Inferior parietal cortex (tissue), 1 donor: Measurements from ENCODE around the gene PMEPA1.

Source experiments
- DNase-seq: peaks from one replicate; pipeline ENCODE4 v3.0.0-alpha.2; 2016; ENCODE audit errors: extremely low spot score

Gene PMEPA1

GRCh38 chr20:57609842-57610167 lies 100.0 kb downstream of the PMEPA1 start:
- DNase-seq: no peak

- no peak for DNase-seq
Observed at GRCh38 chr20:57609086-57609841, 100.6 kb downstream of the PMEPA1 start.

- no peak for DNase-seq
Observed at GRCh38 chr20:57608516-57608915, 101.3 kb downstream of the PMEPA1 start.

- no peak for DNase-seq
Observed at GRCh38 chr20:57605878-57606277, 103.9 kb downstream of the PMEPA1 start.

GRCh38 chr20:57605045-57605444 lies 104.8 kb downstream of the PMEPA1 start:
- no peak for DNase-seq

- DNase-seq: no peak
Observed at GRCh38 chr20:57603120-57603519, 106.7 kb downstream of the PMEPA1 start.

GRCh38 chr20:57601737-57602136 lies 108.1 kb downstream of the PMEPA1 start:
- DNase-seq: no peak

- no peak for DNase-seq
Observed at GRCh38 chr20:57601211-57601570, 108.6 kb downstream of the PMEPA1 start.

- DNase-seq: no peak
Observed at GRCh38 chr20:57600320-57601210, 109.2 kb downstream of the PMEPA1 start.

- DNase-seq: no peak
Observed at GRCh38 chr20:57598491-57598890, 111.3 kb downstream of the PMEPA1 start.
